Cardiac septum (tissue), 1 donor: ENCODE measurements around the gene MARCO. TPM values are rescaled to one million over a fixed set of nuclear protein-coding genes. Genes with fewer than 3 reads are reported as not detected.
"Not testable (repeated sequence)": the region's sequence is repeated elsewhere in the genome, so short reads cannot be mapped to it uniquely, and the experiment has no call there.

Experiments used
- DNase-seq: peaks from one replicate; pipeline ENCODE4 v3.0.0-alpha.2; 2020; ENCODE audit warnings: low spot score
- intact Hi-C: fragments of 100-400 bp; cut with DNase I; formaldehyde crosslinking; loops from one replicate; pipeline ENCODE4 v1.14.0; 2022
- total RNA-seq: library from RNA; stranded (reverse); fragmentation: NEBNext Ultra II Directional; extraction: Animal tissue kit (Norgen Biotek cat#: 25700); gene quantifications from one replicate; pipeline ENCODE4 v1.2.1, GENCODE V29; 2021
- donor health status: DM: no; HTN: no; CAD: no.

The MARCO gene
- total RNA-seq, 1 donor from 2014 or later = 0.92 TPM

DNA sequence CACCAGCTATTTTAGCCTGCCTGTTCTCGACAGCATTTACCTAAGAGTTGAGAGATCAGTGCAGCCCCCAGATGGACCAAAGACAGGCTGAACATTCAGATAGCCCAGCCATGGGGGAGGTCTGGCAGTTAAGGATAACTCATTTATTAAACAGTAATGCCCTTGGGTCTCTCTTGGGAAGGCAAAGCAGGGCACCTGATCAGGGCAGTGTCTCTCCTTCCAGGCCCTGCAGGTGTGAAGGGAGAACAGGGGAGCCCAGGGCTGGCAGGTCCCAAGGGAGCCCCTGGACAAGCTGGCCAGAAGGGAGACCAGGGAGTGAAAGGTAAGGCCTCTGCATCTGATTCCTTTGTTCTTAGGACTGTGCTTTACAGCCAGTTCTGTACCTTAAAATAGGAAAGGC, 49.6 kb downstream of the MARCO start:
- intact Hi-C loops = no loop called here
- DNase-seq = no peak

DNA sequence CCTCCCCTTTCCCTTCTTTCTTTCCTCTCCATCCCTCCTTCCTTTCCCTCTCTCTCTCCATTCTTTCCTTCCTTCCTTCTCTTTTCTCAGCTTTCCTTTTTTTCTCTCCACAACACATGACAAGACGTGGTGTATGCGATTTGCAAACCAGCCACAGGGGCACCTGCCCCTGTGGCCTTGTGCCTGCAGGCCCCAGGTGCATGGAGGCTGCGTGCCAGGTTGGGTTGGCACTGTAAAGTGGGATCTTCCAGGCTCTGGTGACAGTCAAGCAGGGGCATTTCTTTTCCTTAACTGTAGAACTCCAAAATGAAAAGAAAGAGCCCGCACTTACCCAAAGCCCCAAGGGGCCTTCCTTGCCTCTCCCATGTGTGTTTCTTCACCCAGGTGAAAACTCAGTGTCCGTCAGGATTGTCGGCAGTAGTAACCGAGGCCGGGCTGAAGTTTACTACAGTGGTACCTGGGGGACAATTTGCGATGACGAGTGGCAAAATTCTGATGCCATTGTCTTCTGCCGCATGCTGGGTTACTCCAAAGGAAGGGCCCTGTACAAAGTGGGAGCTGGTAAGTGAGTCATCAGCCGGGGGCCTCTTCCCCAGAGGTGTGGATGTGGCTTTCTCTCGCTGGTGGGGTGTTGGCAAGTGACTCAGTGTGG, 50.9 kb downstream of the MARCO start:
- no peak for DNase-seq
- intact Hi-C loops = no loop called here

DNA sequence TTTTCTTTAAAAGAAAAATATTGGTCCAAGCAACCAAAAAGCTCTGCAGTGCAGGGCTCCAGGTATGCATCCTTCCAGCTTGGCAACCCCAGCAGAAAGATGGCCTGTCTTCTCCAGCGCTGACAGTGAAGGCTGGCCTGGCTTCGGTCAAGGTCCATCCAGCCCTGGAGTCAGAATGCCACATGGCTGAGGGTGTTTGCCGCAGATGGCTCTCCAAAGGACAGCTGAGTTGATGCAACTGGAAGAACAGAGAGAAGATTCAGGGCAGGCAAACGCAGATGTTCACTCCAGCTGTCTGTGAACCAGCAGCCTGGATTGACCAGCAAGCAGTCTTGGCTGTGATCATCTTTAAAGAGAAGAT, 51.4 kb downstream of the MARCO start:
- peak; percentile 9 for DNase-seq
- intact Hi-C loops = no loop called here

DNA sequence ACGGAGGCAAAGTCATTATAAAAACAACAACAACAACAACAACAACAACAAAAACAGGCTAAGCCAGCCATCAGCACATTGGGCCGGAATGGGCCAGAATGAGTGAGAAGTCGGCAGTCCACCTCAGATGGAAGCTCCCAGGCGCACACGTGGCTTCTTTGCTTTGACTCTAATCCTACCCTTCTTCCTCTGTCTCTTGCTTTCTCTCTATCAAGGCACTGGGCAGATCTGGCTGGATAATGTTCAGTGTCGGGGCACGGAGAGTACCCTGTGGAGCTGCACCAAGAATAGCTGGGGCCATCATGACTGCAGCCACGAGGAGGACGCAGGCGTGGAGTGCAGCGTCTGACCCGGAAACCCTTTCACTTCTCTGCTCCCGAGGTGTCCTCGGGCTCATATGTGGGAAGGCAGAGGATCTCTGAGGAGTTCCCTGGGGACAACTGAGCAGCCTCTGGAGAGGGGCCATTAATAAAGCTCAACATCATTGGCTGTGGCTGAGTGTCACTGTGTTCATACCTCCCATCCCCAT, 52.2 kb downstream of the MARCO start:
- intact Hi-C loops = no loop called here
- DNase-seq = no peak

DNA sequence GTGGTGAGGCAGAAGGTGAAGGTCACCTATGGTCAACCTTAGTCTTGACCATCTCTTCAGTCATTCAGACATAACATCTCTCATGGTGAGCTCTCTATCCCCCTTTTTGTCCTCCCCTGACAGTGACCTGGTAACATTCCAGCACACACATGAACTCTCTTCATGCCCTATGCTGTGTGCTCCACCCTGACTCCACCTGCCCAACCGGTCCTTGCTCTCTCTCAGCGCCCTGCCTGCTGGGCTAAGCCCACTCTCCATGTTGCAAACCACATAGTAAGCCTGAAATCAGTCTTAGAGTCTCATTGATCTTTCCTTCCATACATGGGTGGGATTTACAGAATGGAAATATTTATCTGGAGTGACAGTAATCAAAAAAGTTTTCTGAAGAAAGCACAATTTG, 52.8 kb downstream of the MARCO start:
- intact Hi-C loops = no loop called here
- no peak for DNase-seq

DNA sequence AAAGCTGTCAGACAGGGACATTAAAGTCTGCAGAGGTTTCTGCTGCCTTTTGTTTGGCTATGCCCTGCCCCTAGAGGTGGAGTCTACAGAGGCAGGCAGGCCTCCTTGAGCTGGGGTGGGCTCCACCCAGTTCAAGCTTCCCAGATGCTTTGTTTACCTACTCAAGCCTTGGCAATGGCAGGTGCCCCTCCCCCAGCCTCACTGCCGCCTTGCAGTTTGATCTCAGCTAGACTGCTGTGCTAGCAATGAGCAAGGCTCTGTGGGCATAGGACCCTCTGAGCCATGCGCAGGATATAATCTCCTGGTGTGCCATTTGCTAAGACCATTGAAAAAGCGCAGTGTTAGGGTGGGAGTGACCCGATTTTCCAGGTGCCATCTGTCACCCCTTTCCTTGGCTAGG, 61.9 kb downstream of the MARCO start:
- intact Hi-C loops, DNase-seq: not testable (repeated sequence)

DNA sequence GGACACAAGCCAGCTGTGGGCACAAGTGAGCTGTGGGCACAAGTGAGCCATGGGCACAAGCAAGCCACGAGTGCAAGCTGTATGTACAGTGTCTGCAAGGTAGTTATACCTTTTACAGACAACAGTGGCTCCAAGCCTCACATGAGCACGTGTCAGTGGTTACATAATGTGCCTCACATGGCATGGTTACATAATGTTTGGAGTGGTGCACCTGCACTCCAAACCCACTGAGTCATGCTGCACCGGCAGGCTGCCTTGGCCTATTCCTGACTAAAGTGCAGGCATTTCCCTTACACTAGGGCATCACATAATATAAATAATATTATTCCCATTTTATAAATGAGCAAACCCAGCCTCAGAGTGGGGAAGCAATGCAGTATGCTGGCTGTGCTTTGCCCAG, 62.6 kb downstream of the MARCO start:
- no peak for DNase-seq
- intact Hi-C loops = no loop called here

DNA sequence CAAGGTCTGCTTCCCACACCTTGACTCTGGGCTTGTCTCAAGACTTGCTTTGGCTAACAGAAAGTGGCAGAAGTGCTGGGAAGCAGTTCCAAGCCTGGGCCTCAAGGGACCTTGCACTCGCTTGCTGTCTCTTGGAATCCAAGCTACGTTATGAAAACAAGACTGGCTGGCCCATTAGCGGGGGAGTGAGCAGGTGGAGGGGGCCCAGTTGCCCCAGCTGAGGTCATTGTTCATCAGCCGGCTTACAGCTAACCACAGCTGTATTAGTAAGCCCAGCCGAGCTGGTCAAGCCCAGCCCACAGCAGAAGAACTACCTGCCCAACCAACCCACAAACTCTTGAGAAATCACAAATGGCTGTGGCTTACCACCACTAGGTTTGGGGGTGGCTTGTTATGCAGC, 63.1 kb downstream of the MARCO start:
- no peak for DNase-seq
- intact Hi-C loops = no loop called here

DNA sequence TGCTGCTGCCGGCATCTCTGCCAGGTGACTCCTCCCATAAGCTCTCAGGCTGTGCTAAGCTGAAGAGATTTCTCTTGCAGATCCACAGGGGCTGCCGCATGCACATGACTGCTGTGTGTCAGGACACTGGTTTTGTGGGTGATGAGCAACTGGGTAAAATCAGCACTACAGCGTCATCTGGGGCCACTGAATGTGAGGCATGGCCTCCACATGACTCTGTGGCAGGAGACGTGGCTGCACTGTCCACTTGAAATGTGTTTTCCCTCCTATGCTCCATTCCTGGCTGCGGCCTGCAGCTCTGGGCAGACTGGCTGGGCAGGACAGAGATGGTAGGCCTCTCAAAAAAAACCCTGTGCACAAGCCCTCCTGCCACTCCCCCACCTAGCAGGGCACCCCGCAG, 63.6 kb downstream of the MARCO start:
- DNase-seq = no peak
- intact Hi-C loops = no loop called here

DNA sequence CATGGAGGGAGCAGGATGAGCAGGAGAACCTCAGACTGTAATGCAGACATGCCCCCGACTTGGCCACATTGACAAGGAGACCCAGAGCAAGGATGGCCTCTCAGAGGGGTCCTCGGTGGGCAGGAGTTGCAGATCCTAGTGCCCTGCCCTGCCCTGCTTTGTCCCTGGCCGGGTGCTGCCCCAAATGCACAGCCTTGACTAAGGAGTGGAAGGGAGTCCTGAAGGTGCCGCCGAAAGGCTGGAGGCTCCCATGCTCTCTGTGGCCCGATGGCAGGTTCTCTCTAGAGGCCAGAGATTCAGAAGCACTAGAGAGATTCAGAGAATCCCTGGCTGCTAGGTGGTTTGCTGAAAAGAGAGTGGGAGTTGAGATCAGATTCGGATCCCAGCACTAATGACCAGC, 64.4 kb downstream of the MARCO start:
- no peak for DNase-seq
- intact Hi-C loops = no loop called here

DNA sequence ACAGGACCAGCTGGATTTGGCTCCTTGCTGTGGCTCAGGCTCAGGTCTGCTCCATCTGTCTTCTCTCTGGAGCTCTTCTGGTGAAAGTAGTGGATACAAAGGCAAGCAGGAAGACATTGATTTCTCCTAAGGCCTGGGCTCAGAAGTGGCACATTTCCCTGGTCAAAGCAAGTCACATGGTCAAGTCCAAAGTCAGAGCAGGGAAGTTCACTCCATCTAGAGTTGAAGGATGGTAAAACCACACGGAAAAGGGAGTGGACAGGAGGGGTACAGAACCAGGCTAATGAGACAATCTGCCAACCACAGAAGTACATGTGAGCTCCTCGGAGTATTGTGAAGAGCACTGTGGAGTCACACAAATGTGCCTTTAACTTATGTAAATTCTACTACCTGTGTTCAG, 66.1 kb downstream of the MARCO start:
- DNase-seq = no peak
- intact Hi-C loops = no loop called here

DNA sequence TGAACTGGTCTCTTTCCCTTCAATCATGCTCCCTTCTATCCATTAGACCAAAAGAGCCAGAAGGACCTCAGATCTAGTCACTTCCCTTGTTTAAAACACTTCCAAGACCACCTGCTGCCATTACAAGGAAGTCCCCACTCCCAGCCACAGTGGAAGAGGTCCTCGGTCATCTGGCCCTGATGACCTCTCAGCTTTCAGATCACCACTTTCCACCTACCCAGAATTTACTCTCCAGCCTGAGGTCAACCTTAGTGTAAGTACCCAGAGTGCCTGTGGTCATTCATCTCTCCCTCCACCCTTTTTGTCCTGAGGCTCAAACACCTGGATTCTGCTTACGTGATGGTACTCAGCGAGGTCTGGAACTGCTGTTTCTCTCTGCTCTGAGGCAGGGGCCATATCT, 67.1 kb downstream of the MARCO start:
- DNase-seq = no peak
- intact Hi-C loops = no loop called here

DNA sequence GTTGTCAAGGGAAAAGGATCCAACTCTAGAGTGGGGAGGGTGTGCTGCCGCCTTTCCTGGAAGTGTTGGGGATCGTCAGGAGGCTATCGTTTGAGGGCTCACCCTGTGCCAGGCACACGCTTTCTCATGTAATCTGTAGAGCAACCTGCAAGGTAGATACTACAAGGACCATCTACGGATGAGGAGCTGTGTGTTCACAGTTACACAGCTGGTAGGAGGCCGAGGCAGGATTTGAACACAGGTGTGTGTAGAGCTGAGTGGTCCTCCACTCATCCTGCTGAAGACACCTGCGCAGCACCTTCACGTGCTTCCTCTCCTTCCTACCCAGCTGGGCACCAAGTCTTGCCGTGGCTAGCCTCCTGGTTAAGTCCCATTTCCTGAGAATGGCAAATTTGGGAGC, 68.3 kb downstream of the MARCO start:
- no peak for DNase-seq
- intact Hi-C loops = loop anchor here (2.0 to 10.0 kb wide), 2 partner anchors 164 to 280 kb away; no protein-coding TSS in a partner anchor

DNA sequence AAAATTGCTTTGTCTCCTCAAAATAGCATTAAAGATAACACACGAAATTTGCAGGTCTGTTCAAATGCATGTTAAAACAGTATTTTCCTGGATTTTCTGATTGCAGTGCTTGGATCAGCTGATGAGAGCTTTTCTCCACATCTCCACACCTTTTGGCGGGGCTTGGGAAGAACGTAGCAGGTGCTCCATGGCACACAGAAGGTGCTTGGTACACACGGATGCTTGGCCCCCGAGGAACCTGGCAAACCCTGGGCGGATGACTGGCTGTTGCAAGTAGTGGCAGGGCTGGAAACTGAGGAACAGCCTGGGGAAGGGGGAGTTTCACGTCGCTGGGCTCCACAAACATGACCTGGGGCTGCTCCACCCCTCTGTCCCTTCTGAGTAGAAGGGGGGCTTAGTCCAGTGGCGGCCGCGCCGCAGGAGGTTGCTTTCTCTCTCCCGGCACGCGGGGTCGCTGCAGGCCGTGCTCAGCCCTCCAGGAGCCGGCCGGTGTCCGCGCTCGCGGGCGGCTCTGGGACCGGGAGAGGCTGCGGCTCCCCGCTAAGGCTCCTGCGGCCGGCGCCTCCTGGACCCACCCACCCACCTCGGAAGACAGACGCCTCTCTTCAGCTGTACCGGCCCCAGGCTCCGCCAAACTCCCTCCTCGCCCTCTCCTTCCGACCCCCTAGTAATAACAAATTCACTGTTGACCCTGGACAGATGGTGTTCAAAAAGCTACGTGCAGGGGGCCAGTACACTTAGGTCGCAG, 69.3 kb downstream of the MARCO start:
- no peak for DNase-seq
- intact Hi-C loops = loop anchor here (2.0 to 10.0 kb wide), 2 partner anchors 163 to 279 kb away; no protein-coding TSS in a partner anchor

DNA sequence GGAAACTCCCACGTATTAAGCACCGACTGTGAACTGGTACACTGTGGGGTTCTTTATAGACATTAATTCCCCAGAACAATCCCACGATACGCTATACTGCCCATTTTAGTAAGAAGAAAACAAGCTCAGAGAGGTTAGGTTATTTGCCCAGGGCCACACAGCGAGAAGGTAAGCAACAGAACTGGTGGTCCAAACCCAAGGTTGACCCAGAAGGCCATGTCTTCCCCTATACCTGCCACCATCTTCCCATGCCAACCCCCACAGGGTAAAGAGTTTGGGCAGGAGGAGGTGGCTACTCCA, 69.9 kb downstream of the MARCO start:
- DNase-seq = no peak
- intact Hi-C loops = loop anchor here (2.0 to 10.0 kb wide), 3 partner anchors 163 to 465 kb away; no protein-coding TSS in a partner anchor

DNA sequence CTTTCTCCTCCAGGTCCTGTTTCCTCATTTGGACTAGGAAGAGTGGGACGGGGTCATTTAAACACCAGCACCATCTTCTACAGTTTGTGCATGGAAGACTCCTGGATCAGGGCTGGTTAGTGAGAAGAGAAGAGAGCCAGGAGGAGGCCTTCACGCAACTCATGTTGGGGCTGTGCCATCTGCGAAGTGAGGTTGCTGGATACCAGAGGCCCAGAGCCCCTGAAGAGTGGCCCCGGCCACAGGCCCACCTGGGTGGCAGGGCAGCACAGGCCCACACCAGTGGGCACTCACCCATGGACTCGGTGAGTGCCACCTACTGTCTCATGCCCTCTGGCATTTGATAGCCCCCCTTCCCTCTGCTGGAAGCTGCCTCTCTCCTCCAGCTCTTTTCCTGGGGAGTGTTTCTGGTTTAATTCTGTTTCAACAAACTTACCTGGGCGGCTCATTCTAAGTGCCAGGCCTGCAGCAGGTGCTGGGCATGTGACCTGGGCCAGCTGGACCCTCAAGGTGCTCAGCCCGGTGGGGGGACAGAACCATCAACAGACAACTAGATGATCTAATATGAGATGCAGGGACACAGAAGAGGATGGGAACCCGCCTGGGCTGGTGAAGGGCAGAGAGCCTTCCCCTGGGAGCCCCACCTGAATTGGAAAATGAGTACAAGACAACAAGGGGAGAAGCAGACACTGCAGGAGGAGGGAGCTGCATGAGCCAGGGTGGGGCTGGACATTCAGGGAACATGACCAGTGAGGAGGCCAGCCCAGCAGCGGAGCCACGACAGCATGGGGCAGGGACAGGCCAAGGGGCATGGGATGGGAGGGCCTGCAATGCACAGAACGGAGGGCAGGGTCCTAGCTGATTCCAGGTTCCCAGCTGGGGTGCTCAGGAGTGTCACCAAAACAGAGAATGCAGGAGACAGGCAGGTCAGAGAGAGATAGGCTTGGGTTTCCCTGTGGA, 70.6 kb downstream of the MARCO start:
- intact Hi-C loops = loop anchor here (2.0 to 10.0 kb wide), 2 partner anchors 162 to 464 kb away; no protein-coding TSS in a partner anchor
- no peak for DNase-seq

DNA sequence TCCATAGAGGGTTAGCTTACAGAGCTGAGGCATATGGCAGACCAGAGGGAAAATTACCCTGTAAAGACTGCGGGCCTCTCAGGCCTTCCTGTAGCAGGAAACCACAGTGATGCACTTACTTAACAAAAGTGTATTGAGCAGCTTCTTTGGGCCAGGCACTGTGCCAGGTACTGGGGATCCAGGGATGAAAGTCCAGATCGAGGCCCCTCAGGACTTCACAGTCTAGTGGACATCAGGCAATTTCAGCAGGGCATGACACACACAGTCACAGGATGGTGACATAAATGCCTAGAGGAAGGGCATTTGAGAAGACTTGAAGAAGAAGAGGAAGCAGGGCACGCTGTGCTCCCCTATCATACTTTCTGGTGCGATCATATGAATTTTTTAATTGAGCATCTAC, 71.7 kb downstream of the MARCO start:
- intact Hi-C loops = loop anchor here (2.0 to 10.0 kb wide), 2 partner anchors 161 to 463 kb away; no protein-coding TSS in a partner anchor
- no peak for DNase-seq

DNA sequence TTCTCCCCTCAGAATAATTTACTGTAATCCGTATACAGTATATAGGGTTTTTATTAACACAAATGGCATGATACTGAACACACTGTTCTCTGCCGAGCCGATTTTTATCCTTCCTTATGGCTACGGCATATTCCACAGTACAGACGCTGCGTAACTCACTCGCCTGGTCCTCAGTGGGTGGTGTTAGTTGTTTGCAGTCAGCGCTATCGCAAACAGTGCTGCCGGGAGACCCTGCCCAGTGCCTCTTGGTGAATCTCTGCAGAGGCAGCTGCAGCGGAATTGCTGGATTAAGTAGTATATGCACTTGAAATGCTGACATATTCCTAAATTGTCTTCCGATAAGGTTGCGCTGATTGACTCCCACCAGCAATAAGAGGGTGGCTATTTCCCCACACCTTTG, 73.9 kb downstream of the MARCO start:
- DNase-seq = no peak
- intact Hi-C loops = loop anchor here (10.0 kb wide), 1 partner anchor 159 kb away; no protein-coding TSS in a partner anchor

DNA sequence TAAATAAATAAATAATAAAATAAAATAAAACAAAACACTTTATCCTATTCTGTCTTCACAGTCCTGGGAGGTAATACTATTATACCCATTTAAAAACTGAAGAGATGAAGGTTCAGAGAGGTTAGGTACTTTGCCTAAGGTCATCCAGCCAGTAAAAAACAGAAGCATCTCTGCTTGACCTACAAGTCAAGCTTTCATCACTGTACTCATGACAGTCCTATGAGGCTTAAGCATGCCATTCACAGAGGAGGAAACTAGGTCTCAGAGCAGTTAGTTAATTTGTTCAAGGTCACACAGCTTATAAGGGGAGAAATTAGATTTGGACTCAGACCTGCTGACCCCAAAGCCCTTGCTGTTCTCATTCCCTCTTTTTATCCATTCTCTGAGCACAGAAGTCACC, 77.5 kb downstream of the MARCO start:
- intact Hi-C loops = loop anchor here (10.0 kb wide), 1 partner anchor 155 kb away; no protein-coding TSS in a partner anchor
- DNase-seq = no peak

DNA sequence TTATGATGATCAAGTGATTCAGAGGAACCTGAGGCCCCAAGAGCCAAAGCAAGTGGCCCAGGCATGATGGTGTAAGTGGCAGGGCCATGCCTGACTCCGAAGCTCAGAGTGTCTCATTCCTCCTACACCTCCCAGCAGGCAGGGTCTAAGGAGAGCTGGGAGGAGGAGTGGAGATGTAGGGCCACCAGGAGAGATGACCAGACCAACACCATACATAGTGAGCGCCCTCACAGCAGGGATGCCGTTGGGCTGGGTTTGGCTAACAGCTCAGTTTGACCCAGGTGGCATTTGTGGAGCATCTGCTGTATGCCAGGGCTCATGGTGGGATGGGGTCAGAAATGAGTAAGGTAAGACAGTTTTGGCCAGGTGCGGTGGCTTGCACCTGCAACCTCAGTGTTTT, 80.7 kb downstream of the MARCO start:
- intact Hi-C loops = no loop called here
- no peak for DNase-seq
